ENCODE results near the gene SLX9.

The SLX9 gene

DNA sequence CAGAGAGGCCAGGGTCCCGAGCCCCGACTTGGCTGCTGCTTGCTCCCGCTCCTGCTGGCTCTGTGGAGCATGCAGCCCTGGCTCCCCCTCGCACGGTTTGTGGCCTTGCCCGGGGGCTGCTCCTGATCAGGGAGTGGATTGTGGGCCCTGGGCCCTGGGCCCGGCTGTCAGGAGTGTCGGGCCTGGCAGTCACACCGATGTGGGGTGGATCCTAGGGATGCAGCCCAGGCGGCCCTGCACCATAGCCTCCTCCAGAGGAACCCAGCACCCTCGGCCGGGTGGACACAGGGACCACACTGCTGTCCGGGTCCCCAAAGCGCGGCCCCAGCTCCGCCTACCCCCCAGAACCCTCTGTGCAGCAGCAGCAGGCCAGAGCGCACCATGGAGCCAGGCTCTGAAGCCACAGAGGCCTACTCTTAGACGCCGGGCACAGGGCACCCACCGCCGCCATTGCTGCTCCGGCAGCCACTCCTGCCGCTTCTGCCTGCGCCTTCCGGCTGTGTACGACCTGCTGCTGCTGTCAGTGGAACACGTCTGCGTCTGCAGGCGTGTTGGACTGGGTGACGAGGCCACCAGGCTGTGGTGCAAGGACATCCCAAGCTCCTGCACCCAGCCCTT, 9.4 kb downstream of the SLX9 start:
- DNase-seq, result no peak

- peak; percentile 9 to 31 for DNase-seq
Measured at GRCh38 chr21:44949779-44950198, 10.0 kb downstream of the SLX9 start.

DNA sequence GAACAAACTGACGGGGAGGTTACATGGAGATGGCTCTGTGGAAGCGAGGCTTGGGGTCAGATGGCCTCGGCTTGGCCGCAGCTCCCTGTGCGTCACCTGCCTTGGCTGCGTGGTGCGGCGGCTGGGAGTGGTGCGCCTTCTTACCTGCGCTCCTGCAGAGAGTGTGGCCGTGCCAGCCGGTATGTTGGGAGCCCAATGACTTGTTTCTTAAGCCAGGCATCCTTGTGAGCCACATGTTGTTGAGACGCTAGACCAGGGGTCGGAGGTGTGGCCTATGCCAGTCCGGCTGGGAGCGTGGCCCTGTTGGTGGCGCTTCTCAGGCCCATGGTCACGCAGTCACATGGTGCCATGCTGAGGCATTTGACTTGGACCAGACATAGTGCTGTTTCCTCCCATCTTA, 10.5 kb downstream of the SLX9 start:
- no peak for DNase-seq

DNA sequence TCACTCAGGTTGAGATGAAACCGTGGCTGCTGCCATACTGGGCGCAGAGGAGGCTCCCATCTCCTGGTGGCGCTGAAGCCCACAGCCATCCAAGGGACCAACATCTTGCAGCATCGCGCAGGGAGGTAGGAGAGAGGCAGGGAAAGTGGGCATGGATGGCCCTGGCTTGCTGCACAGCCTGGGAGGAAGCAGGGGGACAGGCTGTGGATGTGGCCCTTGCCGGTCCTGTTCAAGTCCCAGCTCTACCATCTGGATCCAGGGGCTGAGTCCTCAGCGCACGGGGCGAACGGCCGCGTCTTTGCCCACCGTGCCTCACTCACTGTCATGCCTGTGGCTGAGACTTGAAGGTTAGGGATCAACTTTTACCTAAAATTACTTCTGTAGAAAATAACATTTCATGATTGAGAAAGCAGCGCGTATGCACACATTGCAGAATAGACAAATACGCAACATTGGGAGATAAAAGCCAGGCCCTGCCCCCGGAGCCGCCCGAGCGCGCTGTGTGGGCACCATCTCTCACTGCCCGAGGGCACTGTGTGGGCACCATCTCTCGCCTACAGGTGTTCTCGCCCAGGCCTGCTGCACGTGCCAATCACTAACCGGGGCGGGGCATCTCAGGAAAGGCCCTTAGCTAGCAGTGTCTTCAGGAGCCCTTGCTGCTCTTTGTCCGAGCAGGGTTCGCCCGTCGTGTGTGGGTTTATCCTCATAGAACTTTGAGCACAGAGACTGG, 11.5 kb downstream of the SLX9 start:
- DNase-seq, result no peak

DNA sequence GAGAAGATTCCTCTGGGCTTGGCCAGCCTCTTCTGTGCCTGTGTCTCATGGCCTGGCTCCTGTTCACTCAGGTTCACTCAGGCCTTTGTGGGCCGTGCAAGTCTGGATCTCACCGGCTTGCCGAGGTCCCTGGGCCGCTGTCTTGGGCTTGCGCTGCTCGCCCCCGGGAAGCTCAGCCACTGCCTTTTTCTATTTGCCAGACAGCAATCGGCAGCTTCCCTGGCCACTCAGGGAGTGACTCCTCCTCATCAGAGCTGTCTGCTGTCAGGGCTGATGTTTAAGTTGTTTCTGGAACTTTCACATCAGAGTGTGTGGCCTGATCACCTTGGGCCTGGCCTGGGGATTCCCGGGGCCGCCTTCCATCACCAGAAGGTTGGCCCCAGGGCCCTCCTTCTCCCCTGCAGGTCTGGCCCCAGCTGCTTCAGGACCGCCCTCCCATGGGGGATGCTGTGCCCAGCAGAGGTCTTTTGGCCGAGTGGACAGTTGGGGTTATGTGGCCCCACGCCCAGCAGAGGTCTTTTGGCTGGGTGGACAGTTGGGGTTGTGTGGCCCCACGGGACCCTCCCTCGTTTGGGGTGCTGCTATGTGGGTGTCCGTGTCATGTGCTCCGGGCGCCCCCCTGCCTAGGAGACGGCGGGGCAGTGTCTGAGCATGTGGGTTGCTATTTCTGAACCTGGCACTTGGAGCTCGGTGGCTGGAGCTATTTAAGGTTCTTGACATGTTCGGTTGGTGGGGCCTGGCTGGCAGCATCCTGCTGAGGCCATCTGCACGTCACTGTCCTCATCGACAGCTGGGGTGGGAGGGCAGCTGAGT, 12.5 kb downstream of the SLX9 start:
- DNase-seq, result no peak

DNA sequence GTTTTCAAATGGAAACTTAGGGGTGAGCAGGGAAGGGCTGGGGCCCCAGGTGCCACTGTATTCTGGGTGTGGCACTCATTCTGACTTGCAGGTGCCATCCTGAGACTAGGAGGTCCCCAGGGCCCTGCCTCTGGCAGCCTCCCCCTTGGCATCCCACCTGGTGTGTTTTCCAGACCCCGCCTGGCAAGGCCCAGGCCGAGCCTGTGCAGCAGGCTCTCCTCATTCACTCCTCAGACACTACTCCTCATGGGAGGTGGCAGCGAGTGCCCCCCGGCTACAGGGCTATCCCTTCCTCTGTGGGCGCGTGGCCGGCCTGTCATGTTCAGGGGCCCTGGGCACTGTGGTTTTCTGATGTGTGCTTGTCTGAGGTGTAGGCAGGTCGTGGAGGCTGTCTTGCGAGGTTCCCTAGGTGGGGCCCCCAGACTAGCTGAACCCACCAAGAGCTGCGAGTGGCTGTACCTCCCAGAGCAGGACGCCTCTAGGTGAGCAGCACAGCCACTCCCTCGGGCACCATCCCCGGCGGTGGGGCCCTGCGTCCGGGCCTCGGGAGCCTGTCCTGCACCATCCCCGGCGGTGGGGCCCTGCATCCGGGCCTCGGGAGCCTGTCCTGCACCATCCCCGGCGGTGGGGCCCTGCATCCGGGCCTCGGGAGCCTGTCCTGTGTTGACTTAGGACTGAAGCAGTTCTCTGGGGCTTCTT, 13.2 kb downstream of the SLX9 start:
- no peak for DNase-seq

- DNase-seq, result no peak
Measured at GRCh38 chr21:44953628-44954021, 13.8 kb downstream of the SLX9 start.

DNA sequence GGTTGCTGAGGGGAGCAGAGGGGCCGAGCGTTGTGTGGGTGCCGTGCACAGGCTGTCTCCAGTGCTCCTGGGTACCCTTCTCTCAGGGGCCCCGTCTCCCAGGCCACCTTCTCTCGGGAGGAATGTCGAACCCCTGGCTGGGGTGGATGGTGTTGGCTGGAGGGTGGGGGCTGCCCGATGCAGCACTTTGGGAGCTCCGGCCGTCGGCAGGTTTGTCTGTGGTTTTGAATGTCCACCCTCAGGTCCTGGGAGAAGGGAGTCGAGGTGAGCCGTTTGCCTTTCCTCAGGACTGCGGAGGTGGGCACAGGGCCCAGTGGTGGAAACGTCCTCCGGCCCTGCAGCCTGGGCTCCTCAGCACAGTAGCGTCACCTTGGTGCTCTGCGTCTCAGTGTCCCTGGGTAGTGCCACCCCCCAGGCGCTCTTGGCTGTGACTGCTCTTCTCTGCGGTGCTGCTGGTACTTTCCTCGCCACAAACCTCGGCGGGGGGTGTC, 14.5 kb downstream of the SLX9 start:
- no peak for DNase-seq

DNA sequence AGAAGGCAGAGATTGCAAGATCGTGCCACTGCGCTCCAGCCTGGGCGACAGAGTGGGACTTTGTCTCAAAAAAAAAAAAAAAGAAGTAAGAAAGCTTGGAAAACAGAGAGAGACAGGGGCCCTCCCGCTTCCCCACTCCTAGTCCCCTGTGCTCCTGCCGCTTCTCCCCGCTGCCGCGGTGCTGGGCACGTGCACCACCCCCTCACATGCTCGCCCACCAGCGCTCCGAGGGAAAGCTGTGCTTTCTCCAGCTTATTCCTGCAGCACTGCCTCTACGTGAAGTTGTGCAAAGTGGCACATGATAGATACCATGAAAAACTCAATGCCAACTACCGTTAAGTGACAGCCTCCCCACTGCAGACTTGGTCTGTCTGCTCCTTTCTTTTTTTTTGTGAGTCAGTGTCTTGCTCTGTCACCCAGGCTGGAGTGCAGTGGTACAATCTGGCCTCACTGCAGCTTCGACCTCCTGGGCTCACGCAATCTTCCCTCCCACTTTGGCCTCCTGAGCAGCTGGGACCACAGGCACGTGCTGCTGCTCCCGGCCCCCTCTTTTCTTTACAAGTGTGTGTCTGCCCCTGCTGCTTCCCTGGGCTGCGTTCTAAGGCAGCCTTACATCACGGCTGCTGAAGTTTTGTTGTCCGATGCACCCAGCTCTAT, 15.4 kb downstream of the SLX9 start:
- no peak for DNase-seq

- no peak for DNase-seq
Measured at GRCh38 chr21:44955798-44956175, 16.0 kb downstream of the SLX9 start.

- no peak for DNase-seq
Measured at GRCh38 chr21:44956356-44957046, 16.7 kb downstream of the SLX9 start.

DNA sequence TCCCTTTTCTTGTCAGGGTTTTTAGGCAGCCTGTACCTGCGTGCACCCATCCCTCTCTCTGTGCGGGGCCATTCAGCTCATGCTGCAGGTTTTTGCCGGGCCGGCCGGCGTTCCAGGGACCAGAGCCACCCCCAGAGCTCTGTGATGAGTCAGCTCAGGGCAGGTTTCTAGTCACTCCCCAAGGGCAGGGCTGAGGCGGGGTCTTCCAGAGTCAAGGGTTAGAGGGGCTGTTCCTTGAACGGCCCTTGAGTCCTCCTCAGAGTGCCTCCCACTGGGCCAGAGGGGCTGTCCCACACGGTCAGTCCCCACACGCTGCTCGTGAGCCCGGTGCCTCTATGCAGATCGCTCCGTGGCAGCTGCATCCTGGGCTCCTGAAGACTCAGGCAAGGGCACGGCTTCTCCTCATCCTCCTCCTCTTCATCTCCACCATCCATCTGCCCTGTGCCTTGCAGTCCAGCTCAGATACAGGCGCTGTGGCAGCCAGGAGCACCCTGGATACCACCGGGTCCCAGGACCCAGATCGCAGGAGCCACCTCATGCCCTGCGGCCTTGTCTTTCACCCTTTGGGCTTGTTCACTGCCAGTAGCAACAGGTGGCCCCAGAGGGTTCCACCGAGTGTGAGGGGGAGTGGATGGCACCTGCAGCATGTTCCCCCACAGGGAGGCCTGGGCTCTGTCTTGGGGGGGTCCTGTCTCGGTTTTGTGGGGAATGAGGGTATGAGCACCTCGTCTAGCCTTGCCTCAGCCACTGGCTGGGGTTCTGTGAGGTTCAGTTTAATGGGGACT, 17.4 kb downstream of the SLX9 start:
- DNase-seq, result no peak

DNA sequence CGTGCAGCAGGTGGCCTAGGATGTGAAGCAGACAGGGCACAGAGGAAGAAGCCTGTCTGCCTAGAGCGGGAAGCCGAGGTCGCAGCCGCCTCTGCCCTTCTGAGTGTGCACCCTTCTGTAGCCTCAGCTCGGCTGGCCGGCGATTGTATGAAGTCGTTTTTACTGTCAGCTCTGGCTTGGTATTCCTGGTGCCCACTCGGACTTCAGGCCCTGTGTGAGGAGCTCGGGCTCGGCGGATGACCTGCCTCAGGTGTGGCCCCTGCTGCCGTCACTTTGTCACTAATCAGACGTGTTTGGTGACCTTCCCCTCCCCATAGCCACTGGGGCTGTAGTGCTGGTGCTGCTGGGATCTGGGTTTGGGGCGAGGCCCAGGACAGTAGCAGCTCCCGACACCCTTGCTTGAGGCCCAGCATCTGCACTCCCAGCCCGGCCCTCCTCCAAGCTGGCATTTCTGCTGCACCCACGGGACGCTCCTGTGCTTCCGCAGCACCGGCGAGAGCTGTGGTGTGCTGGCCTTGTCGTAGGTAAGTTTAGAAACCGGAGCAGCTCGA, 18.1 kb downstream of the SLX9 start:
- no peak for DNase-seq

GRCh38 chr21:44958471-44959191, 18.8 kb downstream of the SLX9 start:
- DNase-seq, result no peak

DNA sequence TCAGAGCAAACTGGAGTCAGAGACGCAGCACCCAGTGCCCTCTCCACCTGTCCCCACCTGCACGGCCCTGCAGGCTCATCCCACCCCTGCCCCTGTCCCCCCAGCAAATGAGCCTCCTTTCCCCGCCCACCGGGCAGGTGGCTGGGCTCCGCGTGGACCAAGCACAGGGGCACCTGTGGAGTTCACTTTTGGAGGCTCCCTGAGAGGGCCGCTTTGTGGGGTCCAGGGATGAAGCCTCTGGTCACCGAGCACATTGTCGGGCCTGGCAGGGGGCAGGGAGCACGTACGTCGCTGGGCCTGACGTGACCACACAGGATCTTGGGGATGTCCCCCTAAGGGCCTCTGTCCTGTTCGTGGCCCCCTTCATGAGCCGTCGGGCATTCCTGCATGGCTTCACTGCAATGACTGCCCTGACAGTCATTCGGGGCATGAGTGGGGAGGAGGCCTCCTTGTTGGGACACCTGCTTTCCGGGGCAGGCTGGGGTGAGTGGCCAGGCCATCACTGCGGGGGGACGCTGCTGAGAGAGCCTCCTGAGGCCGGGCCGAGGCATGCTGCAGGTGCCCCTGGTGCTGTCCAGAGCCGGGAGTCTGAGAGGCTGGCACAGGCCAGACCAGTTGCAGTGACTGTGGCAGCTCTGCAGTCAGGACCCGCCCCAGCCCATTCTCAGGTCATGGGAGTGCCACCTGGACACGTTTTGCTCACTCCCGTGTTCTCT, 19.7 kb downstream of the SLX9 start:
- DNase-seq, result no peak

DNA sequence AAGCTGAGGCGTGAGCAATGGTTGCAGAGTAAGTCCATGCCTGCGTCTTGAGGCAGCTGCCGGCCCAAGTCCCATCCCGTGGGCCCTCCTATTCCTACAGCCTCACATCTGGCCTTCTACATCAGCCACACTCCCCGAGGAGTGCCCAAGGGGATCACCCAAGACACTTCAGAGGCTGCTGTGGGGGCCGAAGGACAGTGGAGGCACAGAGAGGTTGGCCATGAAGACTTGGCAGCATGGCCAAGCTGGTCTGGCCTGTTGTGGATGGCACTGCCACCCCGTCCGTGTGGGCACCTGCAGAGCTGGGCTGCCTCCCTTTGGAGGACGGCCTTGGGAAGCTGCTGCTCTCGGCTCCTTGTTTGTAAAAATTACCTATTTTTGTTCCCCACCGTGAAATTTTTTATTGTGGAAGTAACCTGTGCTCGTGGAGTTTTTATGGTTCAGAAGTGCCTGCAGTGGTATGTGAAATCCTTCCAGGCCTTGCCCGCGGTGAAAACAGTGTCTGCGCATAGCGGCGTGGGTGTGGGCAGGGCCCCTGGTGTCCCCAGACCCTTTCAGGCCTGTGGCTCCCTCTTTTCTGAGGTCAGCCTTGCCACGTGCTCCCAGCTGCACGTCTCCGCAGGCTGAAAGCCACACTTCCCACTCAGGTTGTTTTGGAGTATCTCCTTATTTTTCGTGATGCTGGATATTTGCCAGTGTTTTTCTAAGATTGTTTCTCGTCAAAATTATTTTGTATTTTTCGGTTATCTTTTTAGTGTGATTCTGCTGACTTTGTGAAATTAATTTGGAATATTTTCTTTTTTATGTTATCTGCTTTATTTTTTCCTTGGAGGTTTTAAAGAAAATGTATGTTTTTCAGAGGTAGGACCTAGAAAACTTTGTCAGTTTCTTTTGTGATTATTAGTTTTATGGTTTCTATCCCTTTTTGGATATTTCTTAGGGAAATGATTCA, 20.6 kb downstream of the SLX9 start:
- DNase-seq, result no peak

GRCh38 chr21:44962403-44962966, 22.7 kb downstream of the SLX9 start:
- no peak for DNase-seq

DNA sequence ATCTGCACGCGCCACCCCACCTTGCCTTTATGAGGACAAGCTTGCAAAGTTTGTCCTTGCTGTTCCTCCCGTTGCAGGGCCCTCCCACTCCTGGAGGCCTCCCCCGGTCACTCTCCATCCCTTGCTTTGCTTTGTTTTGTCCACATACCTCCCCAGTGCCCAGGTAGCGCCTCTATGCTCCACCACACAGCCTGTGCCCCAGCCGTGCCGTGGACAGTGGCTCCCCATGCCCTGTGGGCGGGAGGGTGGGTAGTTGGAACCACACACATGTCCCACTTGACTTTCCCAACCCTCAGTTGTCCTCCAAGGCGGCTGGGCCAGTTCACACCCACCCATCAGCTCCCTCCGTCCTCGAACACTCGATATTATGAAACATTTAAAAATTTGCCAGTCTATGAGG, 24.6 kb downstream of the SLX9 start:
- DNase-seq, result no peak

All from AML-193 (cell line).